ENCODE measurements around the gene DNER. TPM values are rescaled to one million over a fixed set of nuclear protein-coding genes. Genes with fewer than 3 reads are reported as not detected.

Gene DNER
- total and polyA plus RNA-seq, 2 of the 13 experiments (the other 11 are each of a cell fraction or from before 2014, with no cell fraction given), result not detected

DNA sequence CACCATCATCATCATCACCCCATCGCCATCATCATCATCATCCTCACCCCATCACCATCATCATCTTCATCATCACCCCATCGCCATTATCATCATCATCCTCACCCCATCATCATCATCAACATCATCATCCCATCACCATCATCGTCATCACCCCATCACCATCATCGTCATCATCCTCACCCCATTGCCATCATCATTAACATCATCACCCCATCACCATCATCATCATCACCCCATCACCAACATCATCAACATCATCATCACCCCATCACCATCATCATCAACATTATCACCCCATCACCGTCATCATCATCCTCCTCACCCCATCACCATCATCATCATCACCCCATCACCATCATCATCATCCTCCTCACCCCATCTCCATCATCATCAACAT lies 151.0 kb downstream of the DNER start:
- no peak overlapping the region for H2AFZ ChIP-seq (ENCODE audit: low read length)
- ATAC-seq, result no peak
- peak; percentile 99 for TF ChIP-seq CREB1 (IDR thresholded peaks at IDR 0.05)
- no peak for TF ChIP-seq CREB1 (CRISPR knock-in tag; IDR thresholded peaks at IDR 0.05)
- TF ChIP-seq ZNF780A (CRISPR knock-in tag; IDR thresholded peaks at IDR 0.05), result no peak
- TF ChIP-seq TOPORS (CRISPR knock-in tag; IDR thresholded peaks at IDR 0.05), result no peak
- peak; percentile 32; the same call in 1 of the 2 replicates for TF ChIP-seq FOXK2 (IDR thresholded peaks at IDR 0.05)
- no peak for TF ChIP-seq KDM1A (CRISPR knock-in tag; IDR thresholded peaks at IDR 0.05)
- TF ChIP-seq ATF7 (IDR thresholded peaks at IDR 0.05), result peak; percentile 41
- no peak for TF ChIP-seq ATF7 (CRISPR knock-in tag; IDR thresholded peaks at IDR 0.05)
- POLR2A ChIA-PET, result no interaction called here
- no peaks in the 10 kb centered on the region for H3K79me2 ChIP-seq (ENCODE audit: insufficient read depth, low read length)
- no peak overlapping the region for H3K4me2 ChIP-seq (ENCODE audit: low read depth, low read length)
- BruUV-seq (replicated peaks), result no TSS peak
- DNase-seq (ENCODE audit: low spot score), result no peak
- intact Hi-C loops (cut with micrococcal nuclease; ENCODE audit: unreplicated experiment) (no loop called here), in situ Hi-C loops (cut with HindIII; ENCODE audit: extremely low pct_ligation_motif_present, low pct_unique_long_range_greater_than_20kb) (no loop called here)
- no peak overlapping the region for H3K4me3 ChIP-seq (replicated peaks in 1 of 3; ENCODE audit: insufficient read depth in 1 of 3, low read depth in 2 of 3, low read length in 3 of 3)
- CTCF ChIA-PET (ENCODE audit: low intra/inter-chr PET ratio, low total read pairs), result no interaction called here
- H3K9ac ChIP-seq (ENCODE audit: insufficient read depth, low read depth, low read length), result no peak overlapping the region
- no peak for FAIRE-seq
- no peaks in the 10 kb centered on the region for H3K27me3 ChIP-seq (ENCODE audit: control insufficient read depth in 1 of 2, insufficient read depth in 2 of 2, low read length in 2 of 2)
- no peaks in the 10 kb centered on the region for H3K36me3 ChIP-seq (replicated peaks in 1 of 2; ENCODE audit: control insufficient read depth in 1 of 2, insufficient read depth in 2 of 2, low read length in 2 of 2)
- H4K20me1 ChIP-seq (ENCODE audit: insufficient read depth, low read length), result no peaks in the 10 kb centered on the region
- no peak overlapping the region for H3K27ac ChIP-seq (ENCODE audit: extremely low read length, insufficient read depth, low read length)
- no peaks in the 10 kb centered on the region for H3K4me1 ChIP-seq (ENCODE audit: insufficient read depth, low read length)
- H3K9me3 ChIP-seq (ENCODE audit: low read length), result peaks cover 15% of the 10 kb centered on the region
- 2% methylated on average over 5 of the region's 5 CpGs for WGBS (ENCODE audit: low lambda C conversion rate)

DNA sequence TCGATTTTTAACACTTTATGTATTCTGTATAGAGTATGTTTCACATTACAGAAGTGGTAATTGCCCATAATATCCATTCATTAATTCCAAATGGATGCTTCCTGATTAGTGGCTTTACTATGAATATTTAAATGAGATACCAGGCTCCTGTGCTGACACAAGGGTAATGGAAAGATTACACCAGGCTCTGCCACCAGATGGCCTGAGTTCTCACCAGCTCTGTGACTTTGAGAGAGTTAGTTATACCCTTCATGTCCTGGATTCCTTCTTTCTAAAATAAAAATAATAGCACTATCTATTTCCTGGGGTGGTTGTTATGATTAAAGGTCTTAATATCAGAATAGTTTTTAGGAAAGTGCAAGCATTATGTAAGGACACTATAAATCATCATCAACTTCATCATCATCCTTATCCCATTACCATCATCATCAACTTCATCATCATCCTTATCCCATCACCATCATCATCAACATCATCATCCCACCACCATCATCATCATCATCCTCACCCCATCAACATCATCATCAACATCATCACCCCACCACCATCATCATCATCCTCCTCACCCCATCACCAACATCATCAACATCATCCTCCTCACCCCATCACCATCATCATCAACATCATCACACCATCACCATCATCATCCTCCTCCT lies 151.8 kb downstream of the DNER start:
- Histone ChIP-seq H4K20me1 (ENCODE audit: insufficient read depth, low read length) (no peaks in the 10 kb centered on the region), H3K4me3 (replicated peaks in 1 of 3; ENCODE audit: insufficient read depth in 1 of 3, low read depth in 2 of 3, low read length in 3 of 3) (no peak overlapping the region), H3K79me2 (ENCODE audit: insufficient read depth, low read length) (no peaks in the 10 kb centered on the region), H3K27ac (ENCODE audit: extremely low read length, insufficient read depth, low read length) (no peak overlapping the region), H3K4me2 (ENCODE audit: low read depth, low read length) (no peak overlapping the region), H3K4me1 (ENCODE audit: insufficient read depth, low read length) (no peaks in the 10 kb centered on the region), H3K9ac (ENCODE audit: insufficient read depth, low read depth, low read length) (no peak overlapping the region), H3K9me3 (ENCODE audit: low read length) (peaks cover 15% of the 10 kb centered on the region), H3K36me3 (replicated peaks in 1 of 2; ENCODE audit: control insufficient read depth in 1 of 2, insufficient read depth in 2 of 2, low read length in 2 of 2) (no peaks in the 10 kb centered on the region), H2AFZ (ENCODE audit: low read length) (no peak overlapping the region), H3K27me3 (ENCODE audit: control insufficient read depth in 1 of 2, insufficient read depth in 2 of 2, low read length in 2 of 2) (no peaks in the 10 kb centered on the region)
- no TSS peak for BruUV-seq (replicated peaks)
- intact Hi-C loops (cut with micrococcal nuclease; ENCODE audit: unreplicated experiment), result no loop called here
- in situ Hi-C loops (cut with HindIII; ENCODE audit: extremely low pct_ligation_motif_present, low pct_unique_long_range_greater_than_20kb), result no loop called here
- ChIA-PET POLR2A (no interaction called here), CTCF (ENCODE audit: low intra/inter-chr PET ratio, low total read pairs) (no interaction called here)
- ATAC-seq (no peak), FAIRE-seq (no peak), DNase-seq (ENCODE audit: low spot score) (no peak)
- WGBS (ENCODE audit: low lambda C conversion rate), result 4% methylated on average over 1 of the region's 1 CpG
- TF ChIP-seq BHLHE40 (IDR thresholded peaks at IDR 0.05; ENCODE audit: low read length) (no peak), MEIS1 (CRISPR knock-in tag; IDR thresholded peaks at IDR 0.05; ENCODE audit: borderline replicate concordance) (no peak), RBM22 (optimal IDR thresholded peaks at IDR 0.05; ENCODE audit: low read length) (no peak), CREB1 (IDR thresholded peaks at IDR 0.05) (peak; percentile 88), CREB1 (CRISPR knock-in tag; IDR thresholded peaks at IDR 0.05) (no peak), HMG20A (CRISPR knock-in tag; IDR thresholded peaks at IDR 0.05; ENCODE audit: borderline replicate concordance) (no peak), ZNF776 (CRISPR knock-in tag; IDR thresholded peaks at IDR 0.05) (no peak)
- TF ChIP-seq, protein P1, sequence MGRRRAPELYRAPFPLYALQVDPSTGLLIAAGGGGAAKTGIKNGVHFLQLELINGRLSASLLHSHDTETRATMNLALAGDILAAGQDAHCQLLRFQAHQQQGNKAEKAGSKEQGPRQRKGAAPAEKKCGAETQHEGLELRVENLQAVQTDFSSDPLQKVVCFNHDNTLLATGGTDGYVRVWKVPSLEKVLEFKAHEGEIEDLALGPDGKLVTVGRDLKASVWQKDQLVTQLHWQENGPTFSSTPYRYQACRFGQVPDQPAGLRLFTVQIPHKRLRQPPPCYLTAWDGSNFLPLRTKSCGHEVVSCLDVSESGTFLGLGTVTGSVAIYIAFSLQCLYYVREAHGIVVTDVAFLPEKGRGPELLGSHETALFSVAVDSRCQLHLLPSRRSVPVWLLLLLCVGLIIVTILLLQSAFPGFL (CRISPR knock-in tag; IDR thresholded peaks at IDR 0.05), result no peak
- TF ChIP-seq, protein P2, sequence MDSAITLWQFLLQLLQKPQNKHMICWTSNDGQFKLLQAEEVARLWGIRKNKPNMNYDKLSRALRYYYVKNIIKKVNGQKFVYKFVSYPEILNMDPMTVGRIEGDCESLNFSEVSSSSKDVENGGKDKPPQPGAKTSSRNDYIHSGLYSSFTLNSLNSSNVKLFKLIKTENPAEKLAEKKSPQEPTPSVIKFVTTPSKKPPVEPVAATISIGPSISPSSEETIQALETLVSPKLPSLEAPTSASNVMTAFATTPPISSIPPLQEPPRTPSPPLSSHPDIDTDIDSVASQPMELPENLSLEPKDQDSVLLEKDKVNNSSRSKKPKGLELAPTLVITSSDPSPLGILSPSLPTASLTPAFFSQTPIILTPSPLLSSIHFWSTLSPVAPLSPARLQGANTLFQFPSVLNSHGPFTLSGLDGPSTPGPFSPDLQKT (CRISPR knock-in tag; IDR thresholded peaks at IDR 0.05; ENCODE audit: borderline replicate concordance), result no peak

All from HepG2 (cell line).